ENCODE data around the gene ZNF668. TPM values are rescaled to one million over a fixed set of nuclear protein-coding genes. Genes with fewer than 3 reads are reported as not detected.

The ZNF668 gene
- total and polyA plus RNA-seq, 2 donors (not counting 1 experiment from before 2014, with no cell fraction given) = 8.1 to 12.1 TPM

GRCh38 chr16:31031276-31031675 lies 42.8 kb downstream of the ZNF668 start:
- peaks cover 1% of the 10 kb centered on the region for H4K20me1 ChIP-seq (ENCODE audit: control insufficient read depth, extremely low read depth, insufficient read depth, low read length)
- TF ChIP-seq CTCF (conservative IDR thresholded peaks at IDR 0.05 in 1 of 2, IDR thresholded peaks at IDR 0.05 in 1 of 2; ENCODE audit: low read depth in 1 of 2, low read length in 2 of 2) = no peak
- no peak for TF ChIP-seq EZH2 (IDR thresholded peaks at IDR 0.05; ENCODE audit: low read length, missing control alignments)

GRCh38 chr16:31029272-31029671 lies 44.8 kb downstream of the ZNF668 start:
- Histone ChIP-seq H3K36me3 (ENCODE audit: control insufficient read depth, insufficient read depth, low read length) (no peaks in the 10 kb centered on the region), H3K4me1 (ENCODE audit: control insufficient read depth, extremely low read depth, insufficient read depth, low read length) (peaks cover under 1% of the 10 kb centered on the region), H3K79me2 (ENCODE audit: control insufficient read depth, insufficient read depth, low read length) (peaks cover 6% of the 10 kb centered on the region), H3K4me3 (replicated peaks in 1 of 4; ENCODE audit: control extremely low read depth in 1 of 4, insufficient read depth in 1 of 4, low read depth in 3 of 4, low read length in 4 of 4) (no peak overlapping the region), H3K9ac (ENCODE audit: insufficient read depth, low read length) (no peak overlapping the region), H3K4me2 (ENCODE audit: extremely low read depth, insufficient read depth, low read length) (no peak overlapping the region), H3K27me3 (ENCODE audit: control insufficient read depth, insufficient read depth, low read length) (no peaks in the 10 kb centered on the region), H4K20me1 (ENCODE audit: control insufficient read depth, extremely low read depth, insufficient read depth, low read length) (no peaks in the 10 kb centered on the region), H3K9me3 (ENCODE audit: control insufficient read depth, insufficient read depth, low read depth, low read length) (no peaks in the 10 kb centered on the region), H3K27ac (ENCODE audit: insufficient read depth, low read length) (no peak overlapping the region), H2AFZ (ENCODE audit: low read length) (no peak overlapping the region)
- TF ChIP-seq EZH2 (IDR thresholded peaks at IDR 0.05; ENCODE audit: low read length, missing control alignments) = no peak
- no peak for TF ChIP-seq CTCF (conservative IDR thresholded peaks at IDR 0.05 in 1 of 2, IDR thresholded peaks at IDR 0.05 in 1 of 2; ENCODE audit: low read depth in 1 of 2, low read length in 2 of 2)
- DNase-seq (ENCODE audit: low read depth in 2 of 2) = no peak

More at GRCh38 chr16:31031276-31031675, 42.8 kb downstream of the ZNF668 start:
- H3K9ac ChIP-seq (ENCODE audit: insufficient read depth, low read length) = no peak overlapping the region
- H3K27ac ChIP-seq (ENCODE audit: insufficient read depth, low read length) = no peak overlapping the region
- H2AFZ ChIP-seq (ENCODE audit: low read length) = no peak overlapping the region
- H3K79me2 ChIP-seq (ENCODE audit: control insufficient read depth, insufficient read depth, low read length) = peaks cover 12% of the 10 kb centered on the region
- H3K4me2 ChIP-seq (ENCODE audit: extremely low read depth, insufficient read depth, low read length) = no peak overlapping the region
- H3K9me3 ChIP-seq (ENCODE audit: control insufficient read depth, insufficient read depth, low read depth, low read length) = no peaks in the 10 kb centered on the region
- no peak for DNase-seq (ENCODE audit: low read depth in 2 of 2)
- H3K4me1 ChIP-seq (ENCODE audit: control insufficient read depth, extremely low read depth, insufficient read depth, low read length) = peaks cover 2% of the 10 kb centered on the region
- H3K4me3 ChIP-seq (replicated peaks in 1 of 4; ENCODE audit: control extremely low read depth in 1 of 4, insufficient read depth in 1 of 4, low read depth in 3 of 4, low read length in 4 of 4) = no peak overlapping the region
- H3K36me3 ChIP-seq (ENCODE audit: control insufficient read depth, insufficient read depth, low read length) = peaks cover 7% of the 10 kb centered on the region
- H3K27me3 ChIP-seq (ENCODE audit: control insufficient read depth, insufficient read depth, low read length) = no peaks in the 10 kb centered on the region

- H3K27me3 ChIP-seq (ENCODE audit: control insufficient read depth, insufficient read depth, low read length) = no peaks in the 10 kb centered on the region
- no peaks in the 10 kb centered on the region for H4K20me1 ChIP-seq (ENCODE audit: control insufficient read depth, extremely low read depth, insufficient read depth, low read length)
- H3K9me3 ChIP-seq (ENCODE audit: control insufficient read depth, insufficient read depth, low read depth, low read length) = no peaks in the 10 kb centered on the region
- no peaks in the 10 kb centered on the region for H3K4me1 ChIP-seq (ENCODE audit: control insufficient read depth, extremely low read depth, insufficient read depth, low read length)
- H3K9ac ChIP-seq (ENCODE audit: insufficient read depth, low read length) = no peak overlapping the region
- H3K4me3 ChIP-seq (replicated peaks in 1 of 4; ENCODE audit: control extremely low read depth in 1 of 4, insufficient read depth in 1 of 4, low read depth in 3 of 4, low read length in 4 of 4) = no peak overlapping the region
- H3K27ac ChIP-seq (ENCODE audit: insufficient read depth, low read length) = no peak overlapping the region
- TF ChIP-seq EZH2 (IDR thresholded peaks at IDR 0.05; ENCODE audit: low read length, missing control alignments) (no peak), CTCF (conservative IDR thresholded peaks at IDR 0.05 in 1 of 2, IDR thresholded peaks at IDR 0.05 in 1 of 2; ENCODE audit: low read depth in 1 of 2, low read length in 2 of 2) (no peak)
- no peak overlapping the region for H3K4me2 ChIP-seq (ENCODE audit: extremely low read depth, insufficient read depth, low read length)
- no peak overlapping the region for H2AFZ ChIP-seq (ENCODE audit: low read length)
- H3K36me3 ChIP-seq (ENCODE audit: control insufficient read depth, insufficient read depth, low read length) = no peaks in the 10 kb centered on the region
- DNase-seq (ENCODE audit: low read depth in 2 of 2) = no peak
- no peaks in the 10 kb centered on the region for H3K79me2 ChIP-seq (ENCODE audit: control insufficient read depth, insufficient read depth, low read length)
Observed at GRCh38 chr16:31025339-31025738, 48.7 kb downstream of the ZNF668 start.

Measured in fibroblast of lung (primary cell).